OCI-LY7 (cell line): ENCODE results near the gene GSC2.

Experiments used
- CTCF ChIP-seq: fragments of 200-600 bp; sonication (generic); conservative IDR thresholded peaks from 2 replicates; pipeline ENCODE4 v1.5.1; 2014; ENCODE audit warnings: mild to moderate bottlenecking, antibody characterized with exemption, low read length, moderate library complexity, mixed read lengths
- EZH2phosphoT487 ChIP-seq: fragments of 200-600 bp; sonication (generic); IDR thresholded peaks from 2 replicates; pipeline ENCODE4 v1.6.1; 2018; ENCODE audit warnings: low read depth, borderline replicate concordance, mild to moderate bottlenecking, mixed run types, antibody characterized with exemption, low read length, moderate library complexity, mixed read lengths

- TF ChIP-seq CTCF (no peak), EZH2phosphoT487 (no peak)
Observed at GRCh38 chr22:19143967-19144400, 6.1 kb downstream of the GSC2 start.
